OCI-LY3 (cell line): Measurements from ENCODE around the gene RNASEH2B.

Experiments
- H2AFZ ChIP-seq: fragments of 200-600, 300-600 bp; shearing (Covaris generic); 2 replicates; pipeline ENCODE4 v1.6.0; 2014; ENCODE audit warnings: antibody characterized with exemption, low read depth, low read length
- H3K27ac ChIP-seq: fragments of 200-600, 300-600 bp; sonication (generic); 2 replicates; pipeline ENCODE4 v1.5.1; 2014; ENCODE audit warnings: mild to moderate bottlenecking, low read length, moderate library complexity, mixed read lengths
- H3K27me3 ChIP-seq: fragments of 200-600, 300-600 bp; sonication (generic); 2 replicates; pipeline ENCODE4 v1.6.1; 2014; ENCODE audit warnings: low read depth, low read length, mixed read lengths
- H3K36me3 ChIP-seq: fragments of 200-600, 300-600 bp; sonication (generic); replicated peaks from 2 replicates; pipeline ENCODE3; 2014; ENCODE audit warnings: low read depth, low read length, mixed read lengths
- H3K4me1 ChIP-seq: fragments of 300-600, 200-600 bp; sonication (generic); 2 replicates; pipeline ENCODE4 v1.6.1; 2014; ENCODE audit warnings: low read length, mixed read lengths
- H3K4me2 ChIP-seq: fragments of 200-600, 300-600 bp; sonication (generic); 2 replicates; pipeline ENCODE4 v1.6.1; 2014; ENCODE audit warnings: low read length, mixed read lengths
- H3K4me3 ChIP-seq: fragments of 300-600, 200-600 bp; sonication (generic); 2 replicates; pipeline ENCODE4 v1.5.1; 2014; ENCODE audit warnings: antibody characterized with exemption, mild to moderate bottlenecking, low read length, moderate library complexity
- H3K79me2 ChIP-seq: fragments of 300-600, 200-600 bp; shearing (Covaris generic); 2 replicates; pipeline ENCODE4 v1.6.1; 2014; ENCODE audit warnings: mild to moderate bottlenecking, low read length, mixed read lengths
- H3K9ac ChIP-seq: fragments of 300-600, 200-600 bp; shearing (Covaris generic); 2 replicates; pipeline ENCODE4 v1.6.0; 2014; ENCODE audit warnings: mild to moderate bottlenecking, low read length, moderate library complexity
- H3K9me3 ChIP-seq: fragments of 200-600, 300-600 bp; shearing (Covaris generic); 2 replicates; pipeline ENCODE4 v1.6.1; 2014; ENCODE audit warnings: low read length, mixed read lengths; ENCODE audit not compliant: insufficient read depth
- H4K20me1 ChIP-seq: fragments of 200-600, 300-600 bp; sonication (generic); 2 replicates; pipeline ENCODE4 v1.6.1; 2016; ENCODE audit warnings: low read length, mixed read lengths; ENCODE audit not compliant: insufficient read depth
- CTCF ChIP-seq: fragments of 200-600, 300-600 bp; sonication (generic); IDR thresholded peaks from 2 replicates; pipeline ENCODE4 v1.5.1; 2014; ENCODE audit warnings: antibody characterized with exemption, low read length, low read depth
- EZH2phosphoT487 ChIP-seq: fragments of 200-600 bp; shearing (Covaris generic); IDR thresholded peaks from 2 replicates; pipeline ENCODE4 v1.6.1; 2018; ENCODE audit warnings: antibody characterized with exemption, mixed run types, low read depth

Gene RNASEH2B

GRCh38 chr13:50941146-50941545 is 31.6 kb downstream of the RNASEH2B start:
- Histone ChIP-seq H3K9ac (no peak overlapping the region), H3K9me3 (no peaks in the 10 kb centered on the region), H3K4me2 (no peak overlapping the region), H3K27me3 (no peaks in the 10 kb centered on the region), H3K27ac (no peak overlapping the region), H2AFZ (no peak overlapping the region), H3K36me3 (peaks cover 55% of the 10 kb centered on the region), H3K4me1 (no peaks in the 10 kb centered on the region; the same call in 1 of the 2 replicates), H3K79me2 (no peaks in the 10 kb centered on the region), H3K4me3 (no peak overlapping the region), H4K20me1 (0 out of 2 replicates have a peak, but pooled peaks cover 4% of the 10 kb centered on the region)
- TF ChIP-seq EZH2phosphoT487 (no peak), CTCF (no peak)

GRCh38 chr13:50942630-50943311 is 33.2 kb downstream of the RNASEH2B start:
- H4K20me1 ChIP-seq: 0 out of 2 replicates have a peak, but pooled peaks cover 4% of the 10 kb centered on the region
- no peak for TF ChIP-seq EZH2phosphoT487
- no peak for TF ChIP-seq CTCF
- peaks cover 8% of the 10 kb centered on the region for H3K4me1 ChIP-seq
- H3K9ac ChIP-seq: no peak overlapping the region
- H3K36me3 ChIP-seq: peaks cover 52% of the 10 kb centered on the region
- no peak overlapping the region for H3K4me2 ChIP-seq
- no peak overlapping the region for H2AFZ ChIP-seq
- no peak overlapping the region for H3K27ac ChIP-seq
- H3K79me2 ChIP-seq: no peaks in the 10 kb centered on the region
- no peak overlapping the region for H3K4me3 ChIP-seq
- no peaks in the 10 kb centered on the region for H3K27me3 ChIP-seq
- H3K9me3 ChIP-seq: no peaks in the 10 kb centered on the region

GRCh38 chr13:50945669-50946068 is 36.1 kb downstream of the RNASEH2B start:
- no peak overlapping the region for H3K27ac ChIP-seq
- H3K79me2 ChIP-seq: no peaks in the 10 kb centered on the region
- no peak overlapping the region for H2AFZ ChIP-seq
- TF ChIP-seq EZH2phosphoT487 (no peak), CTCF (no peak)
- no peak overlapping the region for H3K9ac ChIP-seq
- H3K36me3 ChIP-seq: peaks cover 64% of the 10 kb centered on the region
- H4K20me1 ChIP-seq: 0 out of 2 replicates have a peak, but pooled peaks cover 4% of the 10 kb centered on the region
- no peak overlapping the region for H3K4me2 ChIP-seq
- H3K4me1 ChIP-seq: peaks cover 8% of the 10 kb centered on the region
- H3K9me3 ChIP-seq: no peaks in the 10 kb centered on the region
- H3K27me3 ChIP-seq: no peaks in the 10 kb centered on the region
- H3K4me3 ChIP-seq: no peak overlapping the region

- no peaks in the 10 kb centered on the region for H3K27me3 ChIP-seq
- H3K27ac ChIP-seq: no peak overlapping the region
- no peak overlapping the region for H3K4me2 ChIP-seq
- H2AFZ ChIP-seq: no peak overlapping the region
- TF ChIP-seq EZH2phosphoT487 (no peak), CTCF (no peak)
- no peaks in the 10 kb centered on the region for H3K79me2 ChIP-seq
- H3K9me3 ChIP-seq: no peaks in the 10 kb centered on the region
- peaks cover 8% of the 10 kb centered on the region for H3K4me1 ChIP-seq
- H4K20me1 ChIP-seq: 0 out of 2 replicates have a peak, but pooled peaks cover 2% of the 10 kb centered on the region
- H3K9ac ChIP-seq: no peak overlapping the region
- no peak overlapping the region for H3K4me3 ChIP-seq
- H3K36me3 ChIP-seq: peaks cover 52% of the 10 kb centered on the region
These were observed 39.0 kb downstream of the RNASEH2B start for GRCh38 chr13:50948601-50949000.
